CD4-positive, CD25-positive, alpha-beta regulatory T cell (primary cell): ENCODE measurements around the gene MEIS2. TPM values are rescaled to one million over a fixed set of nuclear protein-coding genes. Genes with fewer than 3 reads are reported as not detected.

Experiments used
- ATAC-seq, 2 donors: fragments of 150-1000 bp; cut with Tn5 transposase; one replicate each; pipeline ENCODE4 v1.10.0; 2021; ENCODE audit warnings: low read depth in 2 of 2, moderate number of reproducible peaks in 2 of 2, moderate library complexity in 1 of 2
- DNase-seq, 3 donors: peaks; one replicate each; pipeline versions ENCODE4 v3.0.0 to v3.0.0-alpha.2; 2012 to 2022; ENCODE audit warnings: mixed read lengths in 1 of 3
- H3K27ac ChIP-seq: one replicate; pipeline ENCODE4 v1.7.0; 2013; ENCODE audit warnings: mild to moderate bottlenecking, low read length; ENCODE audit not compliant: insufficient read depth, poor library complexity, severe bottlenecking
- H3K27me3 ChIP-seq: one replicate; pipeline ENCODE4 v1.7.0; 2013; ENCODE audit warnings: low read length; ENCODE audit not compliant: control insufficient read depth, insufficient read depth
- H3K36me3 ChIP-seq: one replicate; pipeline ENCODE4 v1.7.0; 2013; ENCODE audit warnings: mild to moderate bottlenecking, low read length, moderate library complexity; ENCODE audit not compliant: control insufficient read depth, insufficient read depth
- H3K4me1 ChIP-seq: 2 replicates; pipeline ENCODE4 v1.7.0; 2013; ENCODE audit warnings: mild to moderate bottlenecking, low read length; ENCODE audit not compliant: insufficient read depth, control insufficient read depth, poor library complexity, severe bottlenecking
- H3K4me3 ChIP-seq: one replicate; pipeline ENCODE4 v1.7.0; 2013; ENCODE audit warnings: low read depth, mild to moderate bottlenecking, low read length, moderate library complexity
- H3K9me3 ChIP-seq, 2 experiments: 1 replicate in 1 of 2; 2 replicates in 1 of 2; pipeline ENCODE4 v1.7.0; 2013; ENCODE audit warnings: low read length in 2 of 2, mild to moderate bottlenecking in 1 of 2, moderate library complexity in 1 of 2; ENCODE audit not compliant: control insufficient read depth in 2 of 2
- H3K27ac Mint-ChIP-seq, 3 donors: one replicate each; pipeline ENCODE4 v1.8.0; 2020 to 2022; ENCODE audit warnings: mild to moderate bottlenecking in 3 of 3, mixed read lengths in 3 of 3, moderate library complexity in 2 of 3
- H3K27me3 Mint-ChIP-seq: one replicate; pipeline ENCODE4 v1.8.0; 2022; ENCODE audit warnings: mild to moderate bottlenecking, mixed read lengths
- H3K36me3 Mint-ChIP-seq: one replicate; pipeline ENCODE4 v1.8.0; 2020; ENCODE audit warnings: mixed read lengths
- H3K4me1 Mint-ChIP-seq, 4 donors: one replicate each; pipeline ENCODE4 v1.8.0; 2020 to 2022; ENCODE audit warnings: mixed read lengths in 4 of 4, mild to moderate bottlenecking in 1 of 4
- H3K4me3 Mint-ChIP-seq, 4 donors: one replicate each; pipeline ENCODE4 v1.8.0; 2020 to 2022; ENCODE audit warnings: mild to moderate bottlenecking in 4 of 4, mixed read lengths in 4 of 4, moderate library complexity in 3 of 4
- H3K9me3 Mint-ChIP-seq, 7 donors: one replicate each; pipeline ENCODE4 v1.8.0; 2020 to 2022; ENCODE audit warnings: mixed read lengths in 7 of 7, mild to moderate bottlenecking in 3 of 7, moderate library complexity in 2 of 7
- polyA plus RNA-seq, 4 donors: library from polyadenylated mRNA; unstranded; fragments of 300-500 nt; fragmentation: Illumina TruSeq; gene quantifications; one replicate each; pipeline ENCODE4 v1.2.3, GENCODE V29; 2021
- total RNA-seq: library from RNA; stranded (reverse); gene quantifications from one replicate; pipeline ENCODE4 v1.2.3, GENCODE V29; 2022

MEIS2 gene
- total and polyA plus RNA-seq, 5 donors from 2014 or later: not detected

- H3K4me1 Mint-ChIP-seq: no peaks in the 10 kb centered on the region
- peaks cover 0 to 2% (median 0%) of the 10 kb centered on the region in 7 donors for H3K9me3 Mint-ChIP-seq
- no peak overlapping the region for H3K27ac ChIP-seq
- no peaks in the 10 kb centered on the region for H3K27me3 Mint-ChIP-seq
- no peak overlapping the region for H3K27ac Mint-ChIP-seq
- no peak overlapping the region for H3K4me3 Mint-ChIP-seq
- H3K27me3 ChIP-seq: no peaks in the 10 kb centered on the region
- H3K36me3 Mint-ChIP-seq: no peaks in the 10 kb centered on the region
- H3K36me3 ChIP-seq: no peaks in the 10 kb centered on the region
- no peaks in the 10 kb centered on the region for H3K9me3 ChIP-seq
- DNase-seq: no peak
- no peak overlapping the region for H3K4me3 ChIP-seq
- no peak for ATAC-seq
- H3K4me1 ChIP-seq: no peaks in the 10 kb centered on the region
These were observed 132.4 kb downstream of the MEIS2 start for GRCh38 chr15:36967929-36968328.

GRCh38 chr15:36966708-36967107, 133.6 kb downstream of the MEIS2 start:
- ATAC-seq: no peak

GRCh38 chr15:36965570-36966342, 134.6 kb downstream of the MEIS2 start:
- ATAC-seq: no peak
- H3K27ac Mint-ChIP-seq: no peak overlapping the region

More at GRCh38 chr15:36966708-36967107, 133.6 kb downstream of the MEIS2 start:
- no peaks in the 10 kb centered on the region for H3K36me3 ChIP-seq
- H3K27me3 Mint-ChIP-seq: no peaks in the 10 kb centered on the region
- H3K27ac ChIP-seq: no peak overlapping the region
- no peak for DNase-seq
- H3K4me1 Mint-ChIP-seq: no peaks in the 10 kb centered on the region
- H3K27me3 ChIP-seq: no peaks in the 10 kb centered on the region
- H3K4me3 Mint-ChIP-seq: no peak overlapping the region
- no peak overlapping the region for H3K4me3 ChIP-seq
- no peaks in the 10 kb centered on the region for H3K9me3 ChIP-seq
- no peak overlapping the region for H3K27ac Mint-ChIP-seq
- H3K4me1 ChIP-seq: no peaks in the 10 kb centered on the region
- H3K9me3 Mint-ChIP-seq: peaks cover 0 to 2% (median 0%) of the 10 kb centered on the region in 7 donors
- H3K36me3 Mint-ChIP-seq: no peaks in the 10 kb centered on the region

GRCh38 chr15:36964626-36965025, 135.7 kb downstream of the MEIS2 start:
- Histone ChIP-seq H3K36me3 (no peaks in the 10 kb centered on the region), H3K4me1 (no peaks in the 10 kb centered on the region), H3K4me3 (no peak overlapping the region), H3K9me3 (no peaks in the 10 kb centered on the region), H3K27ac (no peak overlapping the region), H3K27me3 (no peaks in the 10 kb centered on the region)
- H3K9me3 Mint-ChIP-seq: peaks cover 0 to 2% (median 0%) of the 10 kb centered on the region in 7 donors
- no peak for ATAC-seq
- no peaks in the 10 kb centered on the region for H3K4me1 Mint-ChIP-seq
- DNase-seq: no peak
- no peak overlapping the region for H3K4me3 Mint-ChIP-seq
- no peaks in the 10 kb centered on the region for H3K27me3 Mint-ChIP-seq
- no peak overlapping the region for H3K27ac Mint-ChIP-seq
- no peaks in the 10 kb centered on the region for H3K36me3 Mint-ChIP-seq

More at GRCh38 chr15:36965570-36966342, 134.6 kb downstream of the MEIS2 start:
- H3K27ac ChIP-seq: no peak overlapping the region
- Mint-ChIP-seq H3K4me1 (no peaks in the 10 kb centered on the region), H3K36me3 (no peaks in the 10 kb centered on the region), H3K27me3 (no peaks in the 10 kb centered on the region), H3K9me3 (peaks cover 0 to 2% (median 0%) of the 10 kb centered on the region in 7 donors), H3K4me3 (no peak overlapping the region)
- no peaks in the 10 kb centered on the region for H3K36me3 ChIP-seq
- no peak for DNase-seq
- no peaks in the 10 kb centered on the region for H3K27me3 ChIP-seq
- H3K9me3 ChIP-seq: no peaks in the 10 kb centered on the region
- H3K4me3 ChIP-seq: no peak overlapping the region
- no peaks in the 10 kb centered on the region for H3K4me1 ChIP-seq

GRCh38 chr15:36961956-36962355, 138.4 kb downstream of the MEIS2 start:
- H3K27ac ChIP-seq: no peak overlapping the region
- Mint-ChIP-seq H3K4me3 (no peak overlapping the region), H3K27me3 (no peaks in the 10 kb centered on the region), H3K36me3 (no peaks in the 10 kb centered on the region), H3K4me1 (no peaks in the 10 kb centered on the region), H3K9me3 (no peaks in the 10 kb centered on the region), H3K27ac (no peak overlapping the region)
- H3K9me3 ChIP-seq: no peaks in the 10 kb centered on the region
- no peaks in the 10 kb centered on the region for H3K27me3 ChIP-seq
- ATAC-seq (no peak), DNase-seq (no peak)
- H3K4me1 ChIP-seq: no peaks in the 10 kb centered on the region
- no peaks in the 10 kb centered on the region for H3K36me3 ChIP-seq
- no peak overlapping the region for H3K4me3 ChIP-seq

- Histone ChIP-seq H3K27ac (no peak overlapping the region), H3K9me3 (no peaks in the 10 kb centered on the region), H3K4me1 (no peaks in the 10 kb centered on the region), H3K36me3 (no peaks in the 10 kb centered on the region), H3K4me3 (no peak overlapping the region), H3K27me3 (no peaks in the 10 kb centered on the region)
- Mint-ChIP-seq H3K27ac (no peak overlapping the region), H3K4me3 (no peak overlapping the region), H3K9me3 (no peaks in the 10 kb centered on the region), H3K36me3 (no peaks in the 10 kb centered on the region), H3K27me3 (no peaks in the 10 kb centered on the region), H3K4me1 (no peaks in the 10 kb centered on the region)
- ATAC-seq (no peak), DNase-seq (no peak)
These were observed 139.5 kb downstream of the MEIS2 start for GRCh38 chr15:36960947-36961227.

GRCh38 chr15:36960179-36960946, 140.0 kb downstream of the MEIS2 start:
- no peaks in the 10 kb centered on the region for H3K36me3 Mint-ChIP-seq
- H3K27me3 Mint-ChIP-seq: no peaks in the 10 kb centered on the region
- Histone ChIP-seq H3K9me3 (no peaks in the 10 kb centered on the region), H3K36me3 (no peaks in the 10 kb centered on the region), H3K27ac (no peak overlapping the region), H3K4me3 (no peak overlapping the region), H3K27me3 (no peaks in the 10 kb centered on the region), H3K4me1 (no peaks in the 10 kb centered on the region)
- H3K4me3 Mint-ChIP-seq: no peak overlapping the region
- H3K27ac Mint-ChIP-seq: no peak overlapping the region
- no peak for DNase-seq
- peaks cover 0 to 2% (median 0%) of the 10 kb centered on the region in 7 donors for H3K9me3 Mint-ChIP-seq
- no peak for ATAC-seq
- H3K4me1 Mint-ChIP-seq: no peaks in the 10 kb centered on the region

- Mint-ChIP-seq H3K9me3 (peaks cover 0 to 2% (median 0%) of the 10 kb centered on the region in 7 donors), H3K27ac (no peak overlapping the region), H3K36me3 (no peaks in the 10 kb centered on the region), H3K4me1 (no peaks in the 10 kb centered on the region), H3K27me3 (no peaks in the 10 kb centered on the region), H3K4me3 (no peak overlapping the region)
- DNase-seq: no peak
- H3K27ac ChIP-seq: no peak overlapping the region
- no peaks in the 10 kb centered on the region for H3K36me3 ChIP-seq
- H3K4me1 ChIP-seq: no peaks in the 10 kb centered on the region
- ATAC-seq: no peak
- H3K9me3 ChIP-seq: no peaks in the 10 kb centered on the region
- no peak overlapping the region for H3K4me3 ChIP-seq
- H3K27me3 ChIP-seq: no peaks in the 10 kb centered on the region
These were observed 140.6 kb downstream of the MEIS2 start for GRCh38 chr15:36959746-36960145.
